Putamen (tissue), 1 donor: ENCODE data around the gene ZNF236.

Source experiments
- DNase-seq: peaks from one replicate; pipeline ENCODE4 v3.0.0-alpha.2; 2016; ENCODE audit warnings: low spot score

ZNF236 gene

DNA sequence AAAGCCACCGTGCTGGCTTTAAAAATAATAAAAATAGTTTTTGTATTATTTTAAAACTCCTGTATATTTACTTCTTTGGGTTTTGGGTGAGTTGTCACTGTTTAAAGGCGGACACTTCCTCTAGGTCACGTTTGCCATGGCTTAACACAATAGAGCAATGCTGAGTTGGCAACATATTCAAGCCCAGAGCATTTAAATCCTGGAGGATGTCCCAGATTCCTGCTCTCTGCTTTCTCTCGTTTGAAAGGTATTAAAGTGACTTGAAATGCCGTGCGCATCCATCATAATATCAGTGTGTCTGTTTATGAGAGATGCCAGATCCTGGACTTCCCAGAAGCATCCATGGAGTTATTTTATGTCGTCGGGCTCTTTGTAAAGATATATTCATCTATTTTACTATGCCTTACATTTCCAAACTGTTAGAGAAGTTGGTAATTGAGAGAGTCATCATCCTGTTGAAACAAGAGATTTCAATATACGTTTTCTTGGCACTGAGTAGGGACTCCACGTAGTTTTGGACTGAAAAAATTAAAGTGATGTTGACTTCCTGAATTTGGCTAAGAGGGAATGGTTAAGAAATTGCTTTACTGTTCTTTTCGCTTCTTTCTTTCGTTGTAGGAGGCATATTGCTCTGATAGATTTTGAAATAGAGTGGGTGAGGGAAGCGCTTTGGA is 150.6 kb downstream of the ZNF236 start:
- no peak for DNase-seq

DNA sequence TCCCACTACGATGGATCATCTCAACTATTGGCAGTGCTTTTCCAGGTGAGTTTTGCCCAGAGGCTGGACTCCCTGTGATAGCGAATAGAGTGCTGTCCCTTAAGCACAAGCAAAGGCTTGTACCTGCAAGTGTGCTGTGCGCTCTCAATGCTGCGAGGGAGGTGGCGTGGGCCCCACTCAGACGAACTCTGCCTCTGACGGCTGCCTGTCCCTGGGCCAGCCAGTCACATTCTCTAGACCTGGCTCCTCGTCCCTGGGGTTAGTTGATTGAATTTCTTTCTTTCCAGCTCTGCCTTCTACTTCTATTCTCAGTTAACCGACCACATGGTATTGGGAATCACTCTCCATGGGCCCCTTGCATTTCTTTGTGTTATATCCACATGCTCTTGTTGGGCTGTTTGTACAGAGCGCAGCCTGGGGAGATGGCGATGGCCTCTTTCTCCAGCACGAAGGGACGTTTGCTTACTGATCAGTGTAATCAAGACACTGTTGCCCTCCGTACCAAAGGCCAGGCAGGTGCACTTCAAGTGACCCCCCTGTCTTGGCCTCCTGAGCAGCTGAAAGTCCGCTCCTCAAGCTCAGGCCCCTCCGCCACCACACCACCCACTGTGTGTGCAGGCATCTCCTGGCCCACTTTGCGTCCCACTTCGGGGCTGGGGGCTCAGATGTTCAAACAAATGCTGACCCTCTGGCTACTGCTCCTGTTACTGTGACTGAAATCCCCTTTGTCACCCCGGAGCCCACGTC is 151.3 kb downstream of the ZNF236 start:
- no peak for DNase-seq

DNA sequence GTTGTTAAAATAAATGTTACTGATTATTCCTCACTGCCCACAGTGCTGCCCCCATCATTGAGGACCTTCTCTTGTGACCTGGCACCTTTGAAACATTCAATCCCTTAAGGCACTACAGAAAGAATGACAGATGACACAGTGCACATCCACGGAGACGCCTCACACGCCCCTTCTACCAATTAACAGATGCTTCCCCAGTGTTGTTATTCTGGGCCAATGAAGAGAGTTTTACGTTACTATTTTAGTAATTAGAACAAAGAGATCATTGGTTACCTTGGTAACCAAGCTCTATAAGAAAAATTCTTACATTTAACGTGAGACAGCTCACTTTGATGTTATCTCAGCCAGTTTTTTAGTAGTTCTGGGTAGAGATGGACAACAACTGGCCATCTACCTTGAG is 152.0 kb downstream of the ZNF236 start:
- no peak for DNase-seq

DNA sequence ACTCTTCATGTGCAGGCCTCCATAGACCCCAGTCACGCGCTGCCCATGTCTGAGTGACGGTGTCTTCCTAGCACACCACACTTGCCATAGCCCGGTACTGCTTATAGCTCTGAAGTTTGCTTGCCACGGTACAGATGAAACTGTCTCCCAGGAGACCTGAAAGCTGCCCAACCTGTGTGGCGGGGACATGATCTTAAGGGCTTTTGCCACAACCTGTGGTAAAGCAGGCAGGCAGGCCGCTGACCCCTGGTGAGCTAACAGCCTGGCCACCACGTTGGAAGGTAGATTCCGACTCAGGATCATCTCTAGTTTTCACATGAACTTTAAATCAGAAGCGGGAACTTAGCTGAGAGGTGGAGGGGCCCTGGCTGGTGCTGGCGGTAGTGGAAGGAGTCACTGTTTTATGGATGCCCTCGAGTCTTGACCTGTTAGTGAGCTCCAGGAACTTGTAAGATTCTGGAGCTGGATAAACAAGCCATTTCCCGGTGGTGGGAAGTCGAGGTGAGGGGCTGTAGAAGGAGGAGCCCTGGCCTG is 153.3 kb downstream of the ZNF236 start:
- DNase-seq: no peak

DNA sequence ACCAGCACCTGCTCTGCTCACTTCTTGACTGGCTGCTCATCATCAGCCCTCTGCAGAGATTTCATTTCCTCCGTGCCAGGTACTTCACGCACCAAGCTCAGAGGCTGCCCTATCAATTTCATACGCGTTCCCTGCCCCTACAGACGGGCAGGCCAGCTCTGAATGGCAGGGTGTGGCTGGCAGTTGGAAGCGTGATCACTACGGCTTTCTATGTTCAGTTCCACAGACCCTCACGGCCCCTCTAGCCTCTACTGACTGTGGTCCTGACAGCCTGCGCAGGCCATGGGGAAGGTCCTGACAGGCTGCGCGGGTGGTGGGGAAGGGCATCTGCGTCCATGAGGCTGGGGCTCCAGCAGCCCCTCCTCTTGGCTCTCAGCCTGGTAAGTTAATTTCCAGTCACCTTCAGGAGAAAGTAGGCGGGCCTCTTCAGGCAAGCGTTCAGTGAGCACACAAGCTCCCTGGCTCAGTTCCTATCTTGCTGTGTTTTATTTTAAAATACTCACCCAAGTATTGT is 154.8 kb downstream of the ZNF236 start:
- DNase-seq: no peak

DNA sequence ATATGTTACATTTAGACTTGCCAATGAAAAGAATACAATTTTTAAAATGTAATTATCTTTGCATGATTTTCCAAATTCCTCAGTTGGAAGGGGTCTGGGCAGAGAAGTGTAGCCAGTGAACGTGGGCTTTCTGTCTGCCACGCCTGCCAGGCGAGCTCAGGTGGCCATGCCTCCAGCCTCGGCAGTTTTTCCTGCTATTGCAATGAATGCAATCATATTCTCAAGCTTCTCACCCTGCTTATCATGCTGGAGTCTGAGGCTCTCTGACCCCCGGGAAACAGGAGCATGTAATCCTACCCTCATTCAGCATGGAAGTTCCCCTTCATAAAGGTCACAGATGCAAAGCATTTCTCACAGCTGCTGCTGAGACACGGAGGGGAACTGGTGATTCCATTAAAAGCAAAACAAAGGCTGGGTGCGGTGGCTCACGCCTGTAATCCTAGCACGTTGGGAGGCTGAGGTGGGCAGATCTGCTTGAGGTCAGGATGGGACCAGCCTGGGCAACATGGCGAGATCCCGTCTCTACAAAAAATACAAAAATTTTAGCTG is 155.4 kb downstream of the ZNF236 start:
- DNase-seq: no peak

DNA sequence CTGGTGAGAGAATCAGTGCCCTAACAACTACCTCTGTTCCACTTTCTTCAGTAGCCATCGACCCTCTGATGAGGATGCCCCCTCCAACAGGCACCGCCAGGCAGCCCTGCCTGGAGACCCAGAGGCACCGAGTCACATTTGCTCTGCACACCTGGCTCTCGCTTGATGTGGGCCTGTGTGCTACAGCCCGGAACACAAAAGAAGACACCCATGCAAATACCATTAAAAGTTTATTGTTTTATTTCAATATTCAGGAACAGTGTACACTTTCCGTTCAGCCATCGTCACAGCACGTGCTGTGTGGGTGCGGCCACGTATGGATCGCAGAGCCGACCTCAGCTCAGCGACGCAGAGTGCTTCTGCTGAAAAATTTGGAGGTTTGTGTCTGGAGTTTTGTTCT is 156.3 kb downstream of the ZNF236 start:
- no peak for DNase-seq

- no peak for DNase-seq
Measured at GRCh38 chr18:76979111-76979751, 156.9 kb downstream of the ZNF236 start.

DNA sequence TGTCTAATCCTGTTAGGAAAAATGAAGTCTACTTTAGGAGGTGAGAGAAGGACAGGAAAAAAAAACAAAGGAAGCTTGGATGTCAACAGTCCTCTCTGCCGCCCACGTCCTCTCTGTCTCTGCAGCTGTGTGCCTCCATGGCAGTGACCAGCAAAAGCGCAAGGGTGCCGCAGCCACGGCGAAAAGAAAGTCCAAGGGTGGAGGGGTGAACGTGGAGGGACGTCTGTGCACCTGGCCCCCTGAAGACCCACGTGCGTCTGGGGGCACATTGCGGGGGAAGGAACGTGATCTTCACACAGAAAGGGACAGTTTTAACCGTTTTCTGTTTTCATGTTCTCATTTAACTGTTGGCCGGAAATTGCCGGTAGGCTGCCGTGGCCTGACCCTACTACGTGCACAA is 157.5 kb downstream of the ZNF236 start:
- no peak for DNase-seq

- no peak for DNase-seq
Measured at GRCh38 chr18:76980663-76981395, 158.5 kb downstream of the ZNF236 start.

- DNase-seq: no peak
Measured at GRCh38 chr18:76981396-76981968, 159.1 kb downstream of the ZNF236 start.

GRCh38 chr18:76982038-76982437 is 159.7 kb downstream of the ZNF236 start:
- no peak for DNase-seq

DNA sequence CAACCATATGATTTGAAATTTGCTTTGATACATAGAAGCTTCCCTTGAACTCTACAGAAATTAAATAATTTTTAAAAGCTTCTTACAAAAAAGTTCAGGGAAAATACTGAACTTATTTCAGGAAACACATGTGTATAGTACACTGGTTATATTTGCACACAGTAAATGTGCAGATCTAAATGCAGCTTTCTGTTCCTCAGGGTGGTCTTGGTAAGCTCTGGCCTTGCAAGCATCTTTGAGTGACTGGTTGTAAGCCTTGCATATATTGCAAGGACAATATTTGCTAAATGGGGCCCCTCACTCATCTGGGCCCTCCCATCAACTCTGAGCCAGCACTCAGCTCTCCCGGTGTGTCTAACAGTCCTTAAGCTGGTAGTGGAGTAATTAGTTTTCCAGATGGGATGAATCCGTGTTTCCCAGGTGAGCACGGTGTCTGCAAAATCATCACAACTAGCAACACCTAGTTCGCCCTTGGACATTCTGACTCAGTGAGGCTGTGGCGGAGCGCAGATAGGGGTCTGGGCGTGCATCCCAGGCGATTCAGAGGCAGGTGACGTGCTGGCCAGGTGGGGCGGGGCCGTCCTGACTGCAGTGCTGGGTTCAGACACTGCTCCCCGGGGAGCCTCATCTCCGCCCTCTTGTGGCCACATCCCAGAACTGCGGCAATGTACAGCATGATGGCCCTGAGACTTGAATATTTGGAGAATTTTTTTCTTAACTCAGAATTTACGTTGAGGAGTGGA is 160.7 kb downstream of the ZNF236 start:
- DNase-seq: peak; percentile 74

DNA sequence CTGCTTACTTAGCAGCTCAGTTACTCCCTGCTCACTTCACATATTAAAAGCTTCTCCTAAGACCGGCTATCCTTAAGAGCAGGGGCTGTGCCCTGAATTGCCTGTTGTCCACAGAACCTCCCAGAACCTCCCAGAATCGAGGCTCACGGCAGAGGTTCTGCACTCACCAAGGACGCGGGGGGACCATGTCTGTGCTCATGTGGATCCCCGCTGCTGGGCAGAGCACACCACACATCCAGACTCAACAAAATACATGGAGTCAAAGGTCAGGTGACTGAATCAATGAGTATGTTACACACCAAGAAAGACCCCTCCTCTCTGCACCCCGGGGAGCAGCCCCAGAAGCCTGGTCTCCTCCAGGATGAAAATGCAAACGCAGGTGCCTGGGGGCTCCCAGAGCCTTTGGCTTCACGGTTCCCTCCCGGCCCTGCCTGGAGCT is 161.3 kb downstream of the ZNF236 start:
- no peak for DNase-seq

- no peak for DNase-seq
Measured at GRCh38 chr18:76984193-76985155, 162.1 kb downstream of the ZNF236 start.

DNA sequence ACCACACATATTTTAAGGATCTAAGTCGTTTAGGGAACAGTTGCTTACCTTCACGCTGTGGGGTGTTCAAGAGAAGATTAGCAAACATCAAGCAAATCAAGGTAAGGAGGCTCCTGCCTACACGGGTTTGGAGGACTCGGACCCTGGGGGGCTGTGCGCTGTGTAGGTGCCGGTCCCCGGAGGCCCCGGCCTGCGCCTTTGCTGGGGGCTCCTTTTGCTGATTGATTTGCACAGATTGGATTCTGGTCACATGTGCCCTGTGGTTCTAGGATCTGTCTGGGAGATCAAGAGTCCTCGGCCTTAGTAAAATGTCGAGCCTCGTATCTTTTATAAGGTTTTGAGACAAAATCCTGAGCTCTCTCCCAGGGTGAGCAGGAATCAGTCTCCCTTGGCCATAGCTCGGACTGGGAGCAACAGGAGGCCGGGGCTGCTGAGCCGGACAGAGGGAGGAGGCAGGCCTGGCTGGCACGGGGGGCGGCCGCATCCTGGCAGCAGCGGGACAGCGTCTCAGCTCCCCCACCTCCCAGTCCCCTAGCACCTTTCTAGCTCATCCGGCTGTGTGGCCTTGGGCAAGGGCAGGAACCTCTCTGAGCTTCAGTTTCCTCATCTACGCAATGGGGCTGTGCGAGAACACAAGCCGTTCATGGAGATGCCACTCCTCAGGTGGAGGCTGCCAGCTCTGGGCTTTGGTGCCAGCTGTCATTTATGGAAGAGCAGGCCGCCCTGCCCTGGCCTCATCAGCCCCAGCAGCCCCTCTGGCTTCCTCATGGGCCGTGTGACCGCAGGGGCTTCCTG is 163.0 kb downstream of the ZNF236 start:
- DNase-seq: no peak

GRCh38 chr18:76985951-76986236 is 163.5 kb downstream of the ZNF236 start:
- no peak for DNase-seq

GRCh38 chr18:76986406-76986805 is 164.0 kb downstream of the ZNF236 start:
- DNase-seq: no peak
